HG02763 (cell line): Measurements from ENCODE around the gene ANO4.
"Not testable (repeated sequence)": the region's sequence is repeated elsewhere in the genome, so short reads cannot be mapped to it uniquely, and the experiment has no call there.

ENCODE experiments used
- ATAC-seq: cut with Tn5 transposase; IDR thresholded peaks from one replicate; pipeline ENCODE4 v1.9.1; 2021; ENCODE audit warnings: mild to moderate bottlenecking, moderate library complexity; ENCODE audit not compliant: unreplicated experiment

ANO4 gene

DNA sequence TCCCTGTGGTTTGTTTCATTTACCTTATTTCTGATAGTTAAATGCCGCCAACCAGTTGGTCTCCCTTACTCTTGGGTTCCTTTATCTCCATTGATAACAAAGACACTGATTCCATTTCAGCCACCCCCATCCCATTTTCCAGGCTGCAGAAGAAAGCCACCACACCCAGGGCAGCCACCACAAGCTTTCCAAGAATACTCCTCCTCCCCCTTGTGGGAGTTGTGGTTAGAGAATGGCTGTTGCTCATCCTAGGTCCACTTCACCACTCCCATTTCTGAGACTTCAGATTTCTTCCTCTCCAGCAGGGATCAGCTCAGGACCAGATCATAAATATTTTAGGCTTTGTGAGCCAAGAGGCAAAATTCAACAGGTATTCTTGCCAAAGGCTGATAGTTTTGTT, 73.9 kb downstream of the ANO4 start:
- no peak for ATAC-seq

DNA sequence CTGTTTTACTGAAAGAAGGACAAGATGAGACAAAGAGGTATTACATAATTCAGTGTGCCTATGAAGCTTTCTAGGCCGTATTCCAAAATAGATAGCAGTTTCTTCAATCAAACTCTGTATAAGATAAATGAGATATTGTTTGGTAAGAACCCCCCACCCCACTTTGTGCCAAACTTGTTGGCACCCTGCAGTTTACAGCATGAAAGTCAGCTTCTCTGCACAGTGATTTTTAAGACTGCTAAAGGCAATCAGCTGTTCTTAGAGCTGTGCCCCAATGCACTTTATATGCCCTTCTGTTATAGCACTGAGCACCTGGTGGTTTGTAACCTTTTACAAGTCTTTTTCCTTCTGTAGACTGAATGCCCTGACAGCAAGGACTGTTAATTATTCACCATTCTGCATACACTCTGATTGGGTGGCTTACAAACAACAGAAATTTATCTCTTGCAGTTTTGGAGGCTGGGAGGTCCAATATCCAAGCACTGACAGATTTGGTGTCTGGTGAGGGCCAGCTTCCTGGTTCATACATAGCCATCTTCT, 76.7 kb downstream of the ANO4 start:
- ATAC-seq: no peak

DNA sequence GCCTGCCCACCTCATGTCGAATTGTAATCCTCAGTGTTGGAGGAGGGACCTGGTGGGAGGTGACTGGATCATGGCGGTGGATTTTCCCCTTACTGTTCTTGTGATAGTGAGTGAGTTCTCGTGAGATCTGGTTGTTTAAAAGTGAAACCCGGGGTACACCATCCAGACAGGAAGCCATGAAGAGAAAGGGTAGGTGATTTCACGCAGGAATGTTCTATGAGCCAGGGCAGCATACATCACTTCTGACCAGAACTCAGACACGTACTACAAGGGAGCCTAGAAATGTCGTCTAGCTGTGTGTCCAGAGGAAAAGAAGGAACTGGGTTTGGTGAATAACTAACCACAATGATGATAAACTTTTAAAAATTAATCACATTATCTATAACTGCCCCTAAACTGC, 80.6 kb downstream of the ANO4 start:
- no peak for ATAC-seq

DNA sequence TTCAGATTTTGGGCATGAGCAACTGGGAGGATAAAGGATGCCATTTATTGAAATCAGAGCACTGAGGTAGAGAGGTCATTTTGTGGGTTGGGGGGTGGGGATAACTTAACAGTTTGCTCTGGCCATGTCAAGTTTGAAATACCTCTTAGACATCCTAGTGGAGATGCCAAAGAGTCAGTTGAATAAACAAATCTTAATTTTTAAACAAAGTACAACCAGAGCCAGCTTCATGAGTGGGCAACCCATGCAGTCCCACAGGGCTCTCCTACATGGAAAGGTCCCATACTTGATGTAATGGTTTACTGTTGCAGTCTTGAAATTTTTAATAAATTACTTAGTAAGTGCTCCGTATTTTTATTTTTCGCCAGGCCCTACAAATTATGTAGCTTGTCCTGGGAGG, 81.2 kb downstream of the ANO4 start:
- no peak for ATAC-seq

DNA sequence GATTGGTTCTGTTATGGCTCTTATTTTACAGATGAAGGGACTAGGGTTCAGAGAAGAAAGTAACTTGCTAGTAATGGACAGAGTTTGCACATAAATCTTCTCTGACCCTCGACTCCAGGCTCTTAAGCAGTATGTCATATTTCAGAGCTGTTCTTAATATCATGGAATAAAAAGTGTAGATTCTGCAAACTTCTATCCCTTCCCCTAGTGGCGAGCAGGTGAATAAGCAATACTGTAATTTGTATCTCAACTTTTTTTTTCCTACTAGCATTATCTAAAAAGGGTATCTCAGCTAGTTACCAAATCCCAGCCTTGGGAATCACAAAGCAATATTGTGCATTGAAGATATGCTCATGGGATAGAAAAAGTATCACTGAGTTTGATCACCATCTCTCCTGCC, 83.2 kb downstream of the ANO4 start:
- ATAC-seq: no peak

DNA sequence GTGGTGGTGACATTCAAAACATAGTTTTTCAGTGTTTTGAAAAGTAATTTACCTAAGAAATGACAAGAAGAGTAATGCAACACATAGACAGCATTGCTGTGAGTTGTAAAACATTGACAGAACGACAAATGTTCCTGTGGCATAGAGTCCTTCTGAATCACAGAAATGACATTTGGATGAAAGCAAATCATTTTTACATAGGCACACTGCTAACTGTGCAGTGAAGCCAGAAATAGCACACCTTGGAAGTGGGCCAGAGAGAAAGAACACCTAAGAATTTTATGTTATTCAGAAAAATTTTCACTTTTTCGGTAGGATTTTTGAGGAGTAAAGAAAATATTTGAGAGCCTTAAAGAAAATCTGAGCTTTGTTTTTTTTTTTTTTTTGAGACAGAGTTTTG, 100.6 kb downstream of the ANO4 start:
- no peak for ATAC-seq

DNA sequence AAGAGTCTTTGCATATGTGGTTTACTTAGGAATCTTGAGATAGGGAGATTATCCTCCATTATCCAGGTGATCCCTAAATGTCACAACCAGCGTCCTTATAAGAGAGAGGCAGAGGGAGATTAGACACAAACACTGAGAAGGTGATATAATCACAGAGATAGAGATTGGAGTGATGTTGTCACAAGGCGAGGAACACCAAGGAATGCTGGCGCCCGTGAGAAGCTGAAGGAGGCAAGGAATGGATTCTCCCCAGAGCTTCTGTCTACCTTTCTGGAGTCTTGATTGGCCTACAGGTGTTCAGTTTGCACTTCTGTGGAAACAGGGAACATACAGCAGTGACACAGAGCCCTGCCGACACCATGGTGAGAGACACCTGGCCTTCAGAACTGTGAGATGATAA, 101.6 kb downstream of the ANO4 start:
- no peak for ATAC-seq

DNA sequence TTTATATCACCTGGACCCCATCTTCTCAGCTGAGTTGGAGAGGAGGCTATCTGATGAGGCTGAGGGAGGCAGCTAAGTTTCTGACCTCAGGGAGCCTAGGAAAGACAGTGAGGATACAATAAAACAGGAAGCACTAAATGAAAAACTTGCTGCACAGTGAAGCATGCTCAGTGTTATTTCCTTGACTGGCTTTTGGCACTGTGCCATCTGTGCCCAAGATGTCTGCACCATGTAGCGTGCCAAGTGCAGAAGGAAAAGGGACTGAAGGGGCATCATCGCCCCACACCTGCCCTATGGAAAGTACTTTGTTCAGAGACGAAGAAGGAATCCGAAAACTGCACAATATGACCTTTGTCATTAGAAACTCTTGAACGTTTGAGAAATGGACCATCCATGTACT, 102.7 kb downstream of the ANO4 start:
- ATAC-seq: no peak

DNA sequence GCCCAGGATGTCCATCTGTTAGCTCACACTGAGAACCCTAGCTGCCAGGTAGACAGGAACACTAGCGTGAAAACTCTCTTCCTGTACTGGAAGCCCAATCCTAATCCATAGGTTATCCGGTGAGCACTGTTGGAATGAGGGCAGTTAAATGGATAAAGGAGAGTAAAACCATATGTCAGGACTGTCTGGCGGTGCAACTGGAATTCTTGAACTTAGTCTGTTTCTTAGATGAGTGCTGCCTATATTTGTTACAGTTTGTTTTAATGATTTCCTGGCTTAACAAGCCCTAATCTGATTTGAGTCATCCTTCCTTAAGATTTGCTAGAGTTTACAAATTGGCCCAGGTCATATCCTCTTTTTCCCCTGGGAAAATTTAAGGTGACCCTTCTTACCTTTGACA, 104.7 kb downstream of the ANO4 start:
- ATAC-seq: no peak

DNA sequence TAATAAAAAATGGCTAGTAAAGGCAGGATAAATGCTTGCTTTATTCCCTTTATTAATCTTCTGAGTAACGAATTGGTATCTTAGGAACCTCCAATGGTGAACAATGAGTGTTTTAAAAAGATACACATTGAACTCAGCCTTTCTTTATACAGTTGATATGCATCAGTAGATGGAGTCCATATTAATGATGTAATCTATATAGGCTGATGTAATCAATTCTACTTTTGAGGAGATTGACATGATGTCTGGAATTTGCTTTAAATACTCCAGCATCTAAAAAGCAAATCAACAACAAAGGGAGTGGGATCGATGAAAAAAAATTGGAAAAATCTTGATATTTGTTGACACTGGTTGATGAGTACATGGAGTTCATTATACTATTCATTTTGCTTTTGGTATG, 106.2 kb downstream of the ANO4 start:
- ATAC-seq: no peak

DNA sequence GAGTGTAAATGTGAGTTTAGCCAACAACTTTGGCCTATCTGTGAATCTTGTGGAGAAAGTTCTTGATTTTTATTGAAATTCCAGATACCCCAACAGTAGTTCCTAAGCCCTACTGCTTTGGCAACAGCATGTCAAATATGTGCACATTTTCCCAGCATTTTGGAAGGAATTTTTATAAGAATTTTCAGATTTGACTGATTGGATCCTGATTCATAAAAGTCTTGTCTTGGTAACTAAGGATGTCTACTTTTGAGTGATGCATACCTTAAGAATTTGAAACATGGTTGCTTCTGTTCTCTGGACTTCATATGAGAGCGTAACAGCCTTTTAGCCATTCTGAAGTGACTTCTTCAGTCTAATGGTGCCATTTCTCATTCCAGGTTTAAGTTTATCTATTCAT, 106.7 kb downstream of the ANO4 start:
- no peak for ATAC-seq

DNA sequence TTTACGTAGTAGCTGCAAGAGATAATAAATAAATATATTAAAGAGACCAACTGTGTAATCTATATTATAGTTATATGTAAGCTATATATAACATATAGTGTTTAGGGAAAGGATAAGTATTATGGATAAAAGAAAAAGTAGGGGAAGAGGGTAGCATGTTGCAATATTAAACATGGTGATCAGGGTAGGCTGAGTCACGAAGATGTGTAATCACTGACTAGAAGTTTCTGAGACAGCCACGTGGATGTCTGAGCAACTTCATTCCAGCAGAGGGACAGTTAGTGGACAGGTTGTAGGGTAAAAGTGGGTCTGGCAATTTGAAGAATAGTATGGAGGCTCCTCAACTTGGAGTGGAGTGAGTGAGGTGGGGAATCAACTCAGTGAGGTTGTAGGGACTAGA, 109.7 kb downstream of the ANO4 start:
- ATAC-seq: no peak

DNA sequence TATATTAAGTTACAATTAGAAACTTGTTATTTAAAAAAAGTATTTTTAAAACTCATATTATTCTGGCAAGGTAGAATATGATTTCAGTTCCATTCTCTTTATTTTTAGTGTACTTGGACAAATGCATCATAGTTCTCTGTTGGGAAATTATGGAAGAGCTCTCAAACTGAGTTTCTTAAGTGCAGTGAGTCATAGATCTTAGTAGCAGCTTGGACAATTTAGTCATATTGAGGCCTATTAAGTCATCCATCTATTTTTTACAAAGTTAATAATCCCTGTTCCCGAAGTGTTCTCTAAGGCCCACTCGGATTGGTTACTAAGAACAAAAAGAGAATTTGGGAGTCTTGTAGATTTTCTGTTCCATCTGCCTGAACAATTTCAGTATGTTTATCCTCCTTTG, 113.9 kb downstream of the ANO4 start:
- no peak for ATAC-seq

DNA sequence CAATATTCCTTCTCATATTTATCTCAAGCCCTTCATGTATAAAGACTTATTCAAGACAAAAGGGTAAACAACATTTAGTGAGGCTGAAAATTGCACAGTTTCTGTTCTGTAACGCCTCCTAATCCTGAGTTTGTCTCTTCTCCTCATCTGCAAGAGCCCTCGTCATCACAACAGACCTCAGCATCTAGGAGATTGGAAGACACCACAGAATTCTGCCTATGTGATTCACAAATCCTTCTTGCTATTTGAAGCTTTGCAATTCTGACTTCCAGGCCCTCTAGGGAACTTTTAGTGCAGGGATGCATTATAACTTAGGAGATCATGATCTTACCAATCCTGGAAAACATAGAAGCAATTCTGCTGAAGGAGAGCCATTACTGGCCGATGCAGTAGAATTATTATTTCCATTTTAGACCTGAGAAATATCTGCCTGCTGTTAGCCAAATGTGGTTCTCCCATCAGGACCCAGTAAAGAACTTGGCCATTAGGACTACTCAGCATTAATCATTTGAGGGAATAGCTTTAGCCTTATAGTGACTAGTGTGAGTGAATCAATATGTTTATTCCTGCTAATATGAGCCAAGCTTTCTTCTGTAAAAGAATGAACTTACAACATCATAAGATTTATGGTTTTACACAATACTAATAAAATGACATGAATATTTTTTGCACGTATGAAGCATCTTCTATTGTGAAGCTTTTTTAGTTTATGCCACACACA, 119.5 kb downstream of the ANO4 start:
- no peak for ATAC-seq

DNA sequence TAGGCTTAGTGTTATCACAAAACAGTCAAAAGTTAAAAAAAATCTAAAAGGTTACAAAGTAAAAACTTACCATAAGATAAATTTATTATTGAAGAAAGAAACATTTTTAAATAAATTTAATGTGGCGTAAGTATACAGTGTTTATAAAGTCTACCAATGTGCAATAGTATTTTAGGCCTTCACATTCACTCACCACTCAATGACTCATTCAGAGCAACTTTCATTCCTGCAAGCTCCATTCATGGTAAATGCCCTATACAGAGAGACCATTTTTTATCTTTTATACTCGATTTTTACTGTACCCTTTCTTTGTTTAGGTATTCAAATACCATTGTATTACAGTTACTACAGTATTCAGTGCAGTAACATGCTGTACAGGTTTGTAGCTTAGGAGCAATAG, 124.5 kb downstream of the ANO4 start:
- no peak for ATAC-seq

DNA sequence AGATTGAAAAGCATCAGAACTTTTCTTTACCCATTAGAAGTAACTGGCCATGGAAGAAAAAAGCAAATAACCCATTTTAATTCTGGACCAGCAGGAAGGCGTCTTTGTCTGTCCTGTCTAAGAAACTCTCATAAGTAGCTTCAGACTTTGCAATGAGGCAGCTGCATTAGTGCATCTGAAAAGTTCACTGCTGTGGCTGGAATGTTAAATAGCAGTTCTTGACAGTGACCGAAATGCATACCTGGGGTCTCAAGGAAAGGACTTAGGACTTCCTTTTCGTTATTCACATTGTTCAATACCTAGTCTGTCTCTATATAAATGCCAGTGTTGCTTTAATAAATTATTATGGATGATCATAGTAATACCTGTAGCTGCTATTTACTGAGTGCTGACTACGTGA, 125.9 kb downstream of the ANO4 start:
- no peak for ATAC-seq

DNA sequence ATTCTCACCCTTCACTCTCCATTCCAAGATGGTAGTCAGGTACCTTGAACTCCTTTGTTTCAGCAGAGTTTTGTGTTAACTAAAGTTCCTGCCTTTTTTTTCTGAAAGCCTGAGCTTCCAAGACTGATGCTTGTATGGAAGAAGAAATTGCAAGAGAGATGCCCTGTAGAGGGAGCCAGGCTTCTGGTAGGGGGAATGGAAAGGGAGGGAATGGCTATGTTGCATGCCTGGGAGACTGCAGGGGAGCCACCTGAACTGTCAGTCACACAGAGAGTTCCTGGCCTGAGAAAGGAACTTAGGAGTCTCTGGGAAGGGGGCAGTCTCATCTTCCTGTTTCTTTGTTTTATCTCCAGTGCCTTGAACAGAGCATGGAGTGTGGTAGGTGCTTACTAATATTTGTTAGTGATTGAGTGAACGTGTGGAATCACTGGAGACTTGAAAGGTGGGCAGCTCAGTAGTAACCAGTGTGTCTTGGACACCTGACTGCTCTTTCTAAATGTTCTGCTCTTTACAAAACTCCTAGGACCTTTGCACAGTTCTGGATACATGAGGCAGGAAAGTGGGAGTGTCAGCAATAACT, 132.2 kb downstream of the ANO4 start:
- no peak for ATAC-seq

DNA sequence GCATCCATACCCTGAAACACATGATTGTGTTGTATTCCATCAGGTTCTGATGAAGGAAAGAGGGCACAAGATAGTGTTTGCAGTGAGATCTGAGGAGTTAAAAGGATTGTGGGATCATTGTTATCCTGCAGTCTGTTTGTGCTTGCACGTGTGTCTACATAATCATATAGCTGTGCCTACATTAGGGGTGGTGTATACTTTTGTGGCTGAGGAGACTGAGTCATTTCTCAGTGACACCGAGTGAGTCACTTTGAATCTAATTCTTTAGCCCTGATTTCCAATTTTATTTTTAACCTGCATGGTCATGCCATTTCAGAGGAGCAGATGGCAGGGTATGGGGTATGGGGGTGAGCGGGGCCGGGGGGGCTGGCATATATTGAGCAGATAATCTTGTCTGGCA, 133.2 kb downstream of the ANO4 start:
- no peak for ATAC-seq

DNA sequence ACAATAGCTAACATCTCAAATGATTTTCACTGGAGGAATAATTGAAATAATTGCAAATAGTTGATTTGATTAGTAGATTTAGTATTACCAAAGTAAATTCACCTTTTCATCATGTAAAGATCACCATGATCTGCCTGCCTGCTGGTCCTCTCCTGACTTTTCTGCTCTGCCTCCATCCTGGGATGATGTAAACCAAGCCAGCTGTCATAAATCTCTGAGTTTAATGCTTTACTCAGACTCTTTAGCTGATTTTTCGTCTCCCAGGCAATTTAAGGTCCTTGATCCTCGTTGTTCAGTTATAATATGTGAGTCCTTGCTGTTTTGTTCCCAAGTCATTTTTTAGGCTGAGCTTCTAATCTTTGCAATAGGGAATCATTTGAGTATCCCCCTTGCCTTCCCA, 138.0 kb downstream of the ANO4 start:
- no peak for ATAC-seq

DNA sequence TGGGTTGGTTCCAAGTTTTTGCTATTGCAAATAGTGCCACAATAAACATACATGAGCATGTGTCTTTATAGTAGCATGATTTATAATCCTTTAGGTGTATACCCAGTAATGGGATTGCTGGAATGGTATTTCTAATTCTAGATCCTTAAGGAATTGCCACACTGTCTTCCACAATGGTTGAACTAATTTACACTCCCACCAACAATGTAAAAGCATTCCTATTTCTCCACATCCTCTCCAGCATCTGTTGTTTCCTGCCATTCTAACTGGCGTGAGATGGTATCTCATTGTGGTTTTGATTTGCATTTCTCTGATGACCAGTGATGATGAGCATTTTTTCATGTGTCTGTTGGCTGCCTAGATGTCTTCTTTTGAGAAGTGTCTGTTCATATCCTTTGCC, 139.0 kb downstream of the ANO4 start:
- not testable (repeated sequence) for ATAC-seq

DNA sequence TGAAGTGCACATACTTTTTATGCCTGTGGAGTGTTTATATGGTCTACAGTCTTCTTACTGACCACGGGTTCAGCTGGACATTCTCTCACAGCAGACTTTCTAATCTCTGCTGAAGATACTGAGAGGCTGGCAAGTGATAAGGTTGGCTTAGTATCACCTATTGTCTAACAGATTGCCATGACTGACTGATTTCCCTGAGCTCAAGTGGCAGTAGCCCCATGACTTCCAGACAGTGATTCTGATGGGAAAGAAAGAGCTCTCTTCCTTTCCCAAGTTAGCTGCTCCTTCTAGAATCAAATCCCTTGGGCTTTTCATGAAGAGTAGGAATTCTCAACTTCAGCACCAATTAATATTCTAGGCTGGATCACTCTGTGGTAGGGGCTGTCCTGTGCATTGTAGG, 141.4 kb downstream of the ANO4 start:
- no peak for ATAC-seq

DNA sequence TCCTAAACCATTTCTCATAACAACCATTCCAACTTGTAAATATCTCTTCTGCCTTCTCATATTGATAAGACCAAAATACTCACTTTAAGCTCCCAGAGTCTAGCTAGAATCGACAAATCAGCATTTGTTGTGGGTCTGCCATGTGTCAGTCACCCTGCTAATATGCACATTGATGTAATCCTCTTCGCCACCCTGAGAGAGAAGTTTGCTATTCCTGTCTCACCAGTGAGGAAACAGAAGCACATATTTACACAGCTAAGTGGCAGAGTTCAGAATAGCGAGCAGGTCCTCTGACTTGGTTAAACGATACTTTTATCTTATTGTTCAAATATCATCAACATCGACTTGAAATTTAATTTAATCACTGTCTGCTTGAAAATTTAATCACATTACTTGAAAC, 142.1 kb downstream of the ANO4 start:
- ATAC-seq: no peak

DNA sequence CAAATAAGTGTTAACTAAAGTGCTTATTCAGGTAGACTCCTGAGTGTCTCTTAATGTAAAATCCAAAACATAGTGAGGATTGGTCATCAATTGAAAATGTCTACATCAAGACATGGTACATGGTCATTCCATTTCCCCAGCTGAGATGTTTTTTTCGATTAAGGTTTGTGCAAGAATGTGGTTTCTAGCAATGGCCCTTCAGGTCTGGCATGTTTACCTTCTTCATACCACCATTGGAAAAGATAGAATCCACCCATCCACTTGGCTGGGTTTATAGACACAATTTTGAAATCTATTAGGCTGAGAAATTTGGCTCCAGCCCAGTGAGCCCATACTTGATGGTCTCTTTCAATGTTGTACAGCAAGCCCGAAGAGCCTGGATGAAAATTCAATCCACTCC, 145.9 kb downstream of the ANO4 start:
- no peak for ATAC-seq
